Dendritic cell treated with granulocyte-macrophage colony-stimulating factor and Interleukin-4, amounts not matched to agents 40 ng/mL and 50 ng/mL, for 4 days (primary cell): Measurements from ENCODE around the gene MUC5B.
"Not testable (repeated sequence)": the region's sequence is repeated elsewhere in the genome, so short reads cannot be mapped to it uniquely, and the experiment has no call there.

Experiments used
- H3K27ac Mint-ChIP-seq: one replicate; pipeline ENCODE4 v1.8.0; 2022; ENCODE audit warnings: mild to moderate bottlenecking, mixed read lengths
- H3K27me3 Mint-ChIP-seq: one replicate; pipeline ENCODE4 v1.8.0; 2022; ENCODE audit warnings: mild to moderate bottlenecking, mixed read lengths
- H3K36me3 Mint-ChIP-seq: one replicate; pipeline ENCODE4 v1.8.0; 2022; ENCODE audit warnings: low read depth, mixed read lengths
- H3K4me1 Mint-ChIP-seq: one replicate; pipeline ENCODE4 v1.8.0; 2022; ENCODE audit warnings: low read depth, mixed read lengths
- H3K4me3 Mint-ChIP-seq: one replicate; pipeline ENCODE4 v1.8.0; 2022; ENCODE audit warnings: mild to moderate bottlenecking, moderate library complexity, mixed read lengths
- H3K9me3 Mint-ChIP-seq: one replicate; pipeline ENCODE4 v1.8.0; 2022; ENCODE audit warnings: mixed read lengths
- intact Hi-C: fragments of 100-400 bp; cut with micrococcal nuclease; formaldehyde crosslinking; loops from one replicate; pipeline ENCODE4 v1.15.0; 2022

MUC5B gene

GRCh38 chr11:1204381-1205101, 18.3 kb upstream of the MUC5B start:
- H3K27ac Mint-ChIP-seq = no peak overlapping the region
- H3K36me3 Mint-ChIP-seq = no peaks in the 10 kb centered on the region
- H3K4me1 Mint-ChIP-seq = no peaks in the 10 kb centered on the region
- H3K4me3 Mint-ChIP-seq = no peak overlapping the region
- H3K27me3 Mint-ChIP-seq = peaks cover 5% of the 10 kb centered on the region
- H3K9me3 Mint-ChIP-seq = no peaks in the 10 kb centered on the region
- intact Hi-C loops = no loop called here

GRCh38 chr11:1205121-1205986, 17.5 kb upstream of the MUC5B start:
- H3K4me1 Mint-ChIP-seq = no peaks in the 10 kb centered on the region

GRCh38 chr11:1205987-1206331, 16.9 kb upstream of the MUC5B start:
- H3K27me3 Mint-ChIP-seq = peaks cover 6% of the 10 kb centered on the region
- H3K36me3 Mint-ChIP-seq = no peaks in the 10 kb centered on the region
- H3K27ac Mint-ChIP-seq = no peak overlapping the region
- peaks cover 11% of the 10 kb centered on the region for H3K9me3 Mint-ChIP-seq
- no peaks in the 10 kb centered on the region for H3K4me1 Mint-ChIP-seq
- H3K4me3 Mint-ChIP-seq = no peak overlapping the region
- intact Hi-C loops = no loop called here

More at GRCh38 chr11:1205121-1205986, 17.5 kb upstream of the MUC5B start:
- H3K36me3 Mint-ChIP-seq = no peaks in the 10 kb centered on the region
- H3K4me3 Mint-ChIP-seq = no peak overlapping the region
- intact Hi-C loops = no loop called here
- peaks cover 5% of the 10 kb centered on the region for H3K9me3 Mint-ChIP-seq
- H3K27me3 Mint-ChIP-seq = peaks cover 6% of the 10 kb centered on the region
- no peak overlapping the region for H3K27ac Mint-ChIP-seq

GRCh38 chr11:1206391-1207271, 16.2 kb upstream of the MUC5B start:
- no peaks in the 10 kb centered on the region for H3K4me1 Mint-ChIP-seq
- intact Hi-C loops = no loop called here
- H3K27ac Mint-ChIP-seq = no peak overlapping the region
- H3K36me3 Mint-ChIP-seq = no peaks in the 10 kb centered on the region
- no peak overlapping the region for H3K4me3 Mint-ChIP-seq
- H3K27me3 Mint-ChIP-seq = peaks cover 12% of the 10 kb centered on the region
- H3K9me3 Mint-ChIP-seq = peaks cover 17% of the 10 kb centered on the region

GRCh38 chr11:1207401-1208143, 15.3 kb upstream of the MUC5B start:
- Mint-ChIP-seq H3K4me3 (no peak overlapping the region), H3K4me1 (no peaks in the 10 kb centered on the region), H3K9me3 (peaks cover 27% of the 10 kb centered on the region), H3K36me3 (no peaks in the 10 kb centered on the region), H3K27ac (no peak overlapping the region), H3K27me3 (peaks cover 16% of the 10 kb centered on the region)
- intact Hi-C loops = no loop called here

- no peaks in the 10 kb centered on the region for H3K4me1 Mint-ChIP-seq
- intact Hi-C loops = no loop called here
- no peak overlapping the region for H3K4me3 Mint-ChIP-seq
- H3K36me3 Mint-ChIP-seq = no peaks in the 10 kb centered on the region
- peaks cover 18% of the 10 kb centered on the region for H3K27me3 Mint-ChIP-seq
- peaks cover 29% of the 10 kb centered on the region for H3K9me3 Mint-ChIP-seq
- H3K27ac Mint-ChIP-seq = no peak overlapping the region
These were observed 14.8 kb upstream of the MUC5B start for GRCh38 chr11:1208144-1208393.

- Mint-ChIP-seq H3K9me3 (peaks cover 29% of the 10 kb centered on the region), H3K36me3 (no peaks in the 10 kb centered on the region), H3K27me3 (peaks cover 20% of the 10 kb centered on the region), H3K27ac (no peak overlapping the region), H3K4me1 (no peaks in the 10 kb centered on the region), H3K4me3 (no peak overlapping the region)
- intact Hi-C loops = no loop called here
These were observed 14.2 kb upstream of the MUC5B start for GRCh38 chr11:1208394-1209261.

GRCh38 chr11:1209371-1210057, 13.4 kb upstream of the MUC5B start:
- no peaks in the 10 kb centered on the region for H3K36me3 Mint-ChIP-seq
- no peak overlapping the region for H3K4me3 Mint-ChIP-seq
- intact Hi-C loops = no loop called here
- H3K27me3 Mint-ChIP-seq = peaks cover 20% of the 10 kb centered on the region
- H3K4me1 Mint-ChIP-seq = no peaks in the 10 kb centered on the region
- peaks cover 29% of the 10 kb centered on the region for H3K9me3 Mint-ChIP-seq
- H3K27ac Mint-ChIP-seq = no peak overlapping the region

- intact Hi-C loops = no loop called here
- no peaks in the 10 kb centered on the region for H3K36me3 Mint-ChIP-seq
- H3K27ac Mint-ChIP-seq = no peak overlapping the region
- no peaks in the 10 kb centered on the region for H3K4me1 Mint-ChIP-seq
- H3K27me3 Mint-ChIP-seq = peaks cover 22% of the 10 kb centered on the region
- H3K9me3 Mint-ChIP-seq = peaks cover 29% of the 10 kb centered on the region
- no peak overlapping the region for H3K4me3 Mint-ChIP-seq
These were observed 11.0 kb upstream of the MUC5B start for GRCh38 chr11:1211838-1212237.

GRCh38 chr11:1215826-1216225, 7.0 kb upstream of the MUC5B start:
- intact Hi-C loops, H3K4me3 Mint-ChIP-seq, H3K4me1 Mint-ChIP-seq, H3K36me3 Mint-ChIP-seq, H3K27ac Mint-ChIP-seq: not testable (repeated sequence)
- H3K27me3 Mint-ChIP-seq = peaks cover 22% of the 10 kb centered on the region
- peaks cover 20% of the 10 kb centered on the region for H3K9me3 Mint-ChIP-seq

GRCh38 chr11:1217151-1217550, 5.7 kb upstream of the MUC5B start:
- no peaks in the 10 kb centered on the region for H3K36me3 Mint-ChIP-seq
- no peak overlapping the region for H3K27ac Mint-ChIP-seq
- H3K27me3 Mint-ChIP-seq = peaks cover 19% of the 10 kb centered on the region
- no peaks in the 10 kb centered on the region for H3K4me1 Mint-ChIP-seq
- no peak overlapping the region for H3K4me3 Mint-ChIP-seq
- intact Hi-C loops = no loop called here
- H3K9me3 Mint-ChIP-seq = peaks cover 7% of the 10 kb centered on the region

GRCh38 chr11:1218256-1218787, 4.5 kb upstream of the MUC5B start:
- Mint-ChIP-seq H3K9me3 (no peaks in the 10 kb centered on the region), H3K4me1 (no peaks in the 10 kb centered on the region), H3K36me3 (no peaks in the 10 kb centered on the region), H3K27me3 (peaks cover 12% of the 10 kb centered on the region), H3K27ac (no peak overlapping the region), H3K4me3 (no peak overlapping the region)
- intact Hi-C loops = no loop called here
